K562 treated with DMSO at 1 percent for 48 hours (cell line): ENCODE results near the gene TSG101. TPM values are rescaled to one million over a fixed set of nuclear protein-coding genes. Genes with fewer than 3 reads are reported as not detected.

Experiments
- total RNA-seq: library from RNA; unstranded; fragments of 300-600 nt; gene quantifications from 2 replicates; pipeline ENCODE4 v1.2.3, GENCODE V29; 2022; ENCODE audit warnings: low replicate concordance; ENCODE audit errors: extremely low read depth

Gene TSG101
- total RNA-seq = not detected in 2 replicates

DNA sequence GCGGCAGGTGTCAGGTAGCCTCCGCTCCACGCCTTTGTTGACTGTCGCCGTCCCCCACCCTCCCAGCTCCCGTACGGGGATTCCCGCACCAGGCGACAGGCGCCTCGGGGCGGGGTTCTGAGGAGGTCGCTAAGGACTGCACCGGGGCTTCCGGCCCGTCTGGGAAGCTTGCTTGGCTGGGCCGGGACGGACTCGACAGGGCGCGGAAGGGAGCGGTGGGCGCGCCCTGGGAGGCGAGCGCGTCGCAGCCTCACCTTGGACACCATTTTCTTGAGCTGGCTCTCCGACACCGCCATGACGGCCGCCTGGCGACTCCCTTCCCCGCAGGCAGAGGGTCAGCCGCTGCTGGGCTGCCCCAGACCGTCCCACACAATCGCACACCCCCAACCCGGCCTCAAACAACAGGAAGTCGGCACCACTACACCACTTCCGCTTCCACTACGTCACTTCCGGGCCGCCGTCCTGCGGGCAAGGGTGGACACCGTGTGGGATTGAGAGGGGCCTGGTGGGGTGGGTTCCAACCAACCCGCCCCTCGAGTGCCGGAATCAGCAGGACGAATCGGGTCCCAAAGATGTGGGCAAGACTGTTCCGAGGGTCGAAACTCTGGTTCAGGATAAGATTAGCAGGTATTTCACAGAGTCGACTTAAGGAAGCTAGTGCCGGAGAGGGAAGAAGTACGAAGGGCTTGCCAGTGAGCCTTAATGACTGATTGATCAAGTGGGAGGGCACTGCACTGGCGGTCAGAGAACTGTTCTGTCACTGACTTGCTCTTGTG lies at the start of gene TSG101:
TSS of gene TSG101 (minus strand) at position 422 of the 776 bp plus-strand sequence. CDS start at position 296, 126 bp downstream.

DNA sequence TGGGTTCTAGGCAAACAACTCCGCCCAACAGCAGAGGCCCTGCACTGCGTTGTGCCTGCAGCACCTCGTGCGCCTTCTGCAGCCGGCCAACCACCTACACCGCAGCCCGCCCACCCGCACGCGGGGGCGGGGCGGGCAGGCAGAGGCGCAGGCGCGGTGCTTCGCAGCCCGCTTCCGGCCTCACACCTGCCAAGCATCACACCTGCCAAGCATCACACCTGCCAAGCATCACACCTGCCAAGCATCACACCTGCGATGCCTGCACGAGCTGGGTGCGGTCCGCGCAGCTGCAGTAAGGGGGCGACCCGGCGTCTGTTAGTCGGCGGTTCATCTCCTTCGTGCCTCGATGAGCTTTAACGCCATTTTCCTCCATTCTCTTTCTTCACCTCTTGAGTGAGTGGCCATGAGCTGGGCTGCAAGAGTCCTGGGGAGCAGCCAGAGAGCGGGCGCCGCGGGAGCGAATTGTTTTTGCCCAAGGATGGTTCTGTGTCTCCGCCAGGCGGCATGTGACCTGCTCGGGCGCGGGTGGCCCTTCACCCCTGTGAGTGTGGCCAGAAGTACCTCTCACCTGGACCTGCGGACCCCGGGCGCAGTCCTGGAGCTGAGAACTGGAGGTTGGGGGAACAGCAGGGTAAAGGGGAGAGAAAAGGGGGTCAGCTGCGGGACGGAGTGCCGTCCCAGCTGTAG lies 70.9 kb downstream of the TSG101 start, which contains the start of gene LDHAL6A:
TSS of gene LDHAL6A (plus strand) at position 171 of the 687 bp plus-strand sequence. CDS start 825 bp downstream, outside the sequence.

Other genes starting within 250 kb of the TSG101 start
- not detected in 2 replicates for gene HPS5, start 204.8 kb downstream of the TSG101 start, total RNA-seq
- not detected in 2 replicates for gene GTF2H1, start 204.4 kb downstream of the TSG101 start, total RNA-seq
- gene LDHA, start 132.4 kb downstream of the TSG101 start, total RNA-seq = 828 TPM in 1 of 2 replicates, not detected in the other
- gene LDHC, start 114.6 kb downstream of the TSG101 start, total RNA-seq = not detected in 2 replicates
- not detected in 2 replicates for gene LDHAL6A, start 71.1 kb downstream of the TSG101 start, total RNA-seq
- gene UEVLD, start 61.8 kb upstream of the TSG101 start, total RNA-seq = not detected in 2 replicates
- gene MISFA, start 72.8 kb upstream of the TSG101 start, total RNA-seq = not detected in 2 replicates
- not detected in 2 replicates for gene SPTY2D1, start 107.4 kb upstream of the TSG101 start, total RNA-seq
- gene TMEM86A, start 171.8 kb upstream of the TSG101 start, total RNA-seq = not detected in 2 replicates
- not detected in 2 replicates for gene IGSF22, start 199.2 kb upstream of the TSG101 start, total RNA-seq